NCI-H446 (cell line): ENCODE results near the gene RAI1.

Experiments used
- DNase-seq, 2 experiments: peaks; one replicate each; lab custom pipeline; 2025; lab: John Stamatoyannopoulos, UW

The RAI1 gene

GRCh38 chr17:17767154-17767869, 86.1 kb downstream of the RAI1 start:
- no peak for DNase-seq

GRCh38 chr17:17767887-17768418, 86.7 kb downstream of the RAI1 start:
- no peak for DNase-seq

- no peak for DNase-seq
These were observed 87.3 kb downstream of the RAI1 start for GRCh38 chr17:17768424-17769088.

GRCh38 chr17:17769869-17770631, 88.8 kb downstream of the RAI1 start:
- DNase-seq: no peak

GRCh38 chr17:17770632-17771044, 89.4 kb downstream of the RAI1 start:
- no peak for DNase-seq

- no peak for DNase-seq
These were observed 90.4 kb downstream of the RAI1 start for GRCh38 chr17:17771498-17772201.

GRCh38 chr17:17772231-17772630, 91.0 kb downstream of the RAI1 start:
- DNase-seq: no peak

- no peak for DNase-seq
These were observed 93.0 kb downstream of the RAI1 start for GRCh38 chr17:17774009-17774881.

GRCh38 chr17:17776889-17777288, 95.6 kb downstream of the RAI1 start:
- no peak for DNase-seq

- DNase-seq: no peak
These were observed 97.2 kb downstream of the RAI1 start for GRCh38 chr17:17778308-17779014.

- no peak for DNase-seq
These were observed 97.9 kb downstream of the RAI1 start for GRCh38 chr17:17779015-17779611.

- DNase-seq: no peak
These were observed 99.8 kb downstream of the RAI1 start for GRCh38 chr17:17780922-17781590.

GRCh38 chr17:17781591-17782496, 100.6 kb downstream of the RAI1 start:
- peak; percentile 50 to 83 for DNase-seq

GRCh38 chr17:17782523-17783115, 101.4 kb downstream of the RAI1 start:
- DNase-seq: peak; percentile 39 to 78

- peak in 1 of 2 experiments; percentile 55 for DNase-seq
These were observed 102.0 kb downstream of the RAI1 start for GRCh38 chr17:17783116-17783824.

GRCh38 chr17:17783825-17784656, 102.8 kb downstream of the RAI1 start:
- DNase-seq: peak; percentile 49 to 76
